ENCODE results near the gene RMP24.

- TF ChIP-seq YY1 (IDR thresholded peaks at IDR 0.05; ENCODE audit: insufficient read depth, insufficient read length), result no peak
- TF ChIP-seq ZNF274 (IDR thresholded peaks at IDR 0.05; ENCODE audit: low read depth, low read length), result no peak
Observed at GRCh38 chr18:36017232-36017631, 44.8 kb downstream of the RMP24 start.

Measured in NT2/D1 (cell line).